ENCODE results near the gene SLC4A8.
"Not testable (repeated sequence)": the region's sequence is repeated elsewhere in the genome, so short reads cannot be mapped to it uniquely, and the experiment has no call there.

Gene SLC4A8

DNA sequence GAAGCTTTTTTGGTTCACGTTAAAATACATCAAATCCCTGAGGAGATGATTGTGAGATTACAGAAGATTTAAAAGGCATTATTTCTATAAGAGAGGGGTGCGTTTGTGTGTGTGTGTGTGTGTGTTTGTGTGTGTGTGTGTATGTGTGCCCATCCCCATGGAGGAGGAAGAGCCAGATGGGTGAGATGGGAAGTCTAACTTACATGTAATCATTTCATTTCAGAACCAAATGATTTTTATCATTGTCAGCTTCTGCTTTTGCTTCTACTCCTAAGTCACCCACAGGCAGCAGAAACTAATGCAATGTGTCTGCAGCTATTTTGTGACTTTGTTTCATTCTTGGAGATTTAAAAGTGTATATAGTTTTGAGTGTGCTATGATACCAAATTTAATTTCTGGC is 68.7 kb downstream of the SLC4A8 start:
- H3K27ac ChIP-seq (ENCODE audit: low read length), result no peak overlapping the region
- no peaks in the 10 kb centered on the region for H3K27me3 ChIP-seq (ENCODE audit: low read depth, low read length)
- no peak overlapping the region for H3K4me3 ChIP-seq (ENCODE audit: low read depth in 1 of 2, low read length in 2 of 2)
- no peaks in the 10 kb centered on the region for H3K9me3 ChIP-seq (ENCODE audit: control insufficient read depth in 1 of 2, low read length in 2 of 2)
- no peaks in the 10 kb centered on the region for H3K4me1 ChIP-seq (ENCODE audit: control insufficient read depth in 1 of 2, insufficient read depth in 2 of 2, low read length in 2 of 2)
- no peaks in the 10 kb centered on the region for H3K36me3 ChIP-seq (ENCODE audit: control insufficient read depth in 1 of 2, insufficient read depth in 2 of 2, low read length in 2 of 2)

DNA sequence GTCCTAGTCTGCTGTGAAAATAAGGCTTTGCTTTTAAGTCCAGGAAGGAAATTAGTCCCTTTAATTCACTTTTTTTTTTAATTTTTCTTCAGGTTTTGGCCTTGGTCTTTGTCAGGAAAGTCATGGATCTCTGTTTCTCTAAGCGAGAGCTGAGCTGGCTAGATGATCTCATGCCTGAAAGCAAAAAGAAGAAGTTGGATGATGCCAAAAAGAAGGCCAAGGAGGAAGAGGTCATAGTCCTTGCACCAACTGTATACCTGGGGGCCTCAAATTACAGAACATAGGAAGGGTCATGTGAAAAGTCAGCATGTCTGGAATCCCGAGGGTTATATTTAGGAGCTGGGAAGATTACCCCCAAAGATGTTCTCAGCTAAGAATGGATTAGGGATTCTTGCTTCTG is 72.3 kb downstream of the SLC4A8 start:
- Histone ChIP-seq H3K9me3 (ENCODE audit: control insufficient read depth in 1 of 2, low read length in 2 of 2) (no peaks in the 10 kb centered on the region), H3K4me1 (ENCODE audit: control insufficient read depth in 1 of 2, insufficient read depth in 2 of 2, low read length in 2 of 2) (no peaks in the 10 kb centered on the region)

DNA sequence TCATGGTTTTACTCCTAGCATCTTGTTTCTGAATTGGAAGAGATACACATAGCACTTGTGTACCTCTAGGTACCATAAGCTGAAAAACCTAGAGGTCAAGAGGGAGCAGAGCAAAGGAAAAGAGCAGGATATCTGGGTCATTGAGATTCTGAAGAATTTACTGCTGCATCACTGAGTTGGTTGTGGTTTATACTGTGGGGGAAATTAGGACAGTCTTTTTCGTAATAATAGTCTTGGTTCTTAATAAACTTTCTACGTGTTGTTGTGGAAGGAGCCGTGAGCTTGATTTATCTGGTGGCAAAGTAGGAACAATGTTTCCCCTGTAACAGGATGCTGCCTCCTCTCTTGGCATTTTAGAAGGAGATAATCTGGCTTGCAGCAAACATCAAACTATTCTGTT is 80.2 kb downstream of the SLC4A8 start:
- no peaks in the 10 kb centered on the region for H3K9me3 ChIP-seq (ENCODE audit: control insufficient read depth in 1 of 2, low read length in 2 of 2)
- H3K27ac ChIP-seq (ENCODE audit: low read length), result no peak overlapping the region
- no peaks in the 10 kb centered on the region for H3K4me1 ChIP-seq (ENCODE audit: control insufficient read depth in 1 of 2, insufficient read depth in 2 of 2, low read length in 2 of 2)
- H3K36me3 ChIP-seq (ENCODE audit: control insufficient read depth in 1 of 2, insufficient read depth in 2 of 2, low read length in 2 of 2), result no peaks in the 10 kb centered on the region
- no peaks in the 10 kb centered on the region for H3K27me3 ChIP-seq (ENCODE audit: low read depth, low read length)
- H3K4me3 ChIP-seq (ENCODE audit: low read depth in 1 of 2, low read length in 2 of 2), result no peak overlapping the region

More for the DNA sequence above, 72.3 kb downstream of the SLC4A8 start:
- no peaks in the 10 kb centered on the region for H3K27me3 ChIP-seq (ENCODE audit: low read depth, low read length)
- H3K36me3 ChIP-seq (ENCODE audit: control insufficient read depth in 1 of 2, insufficient read depth in 2 of 2, low read length in 2 of 2), result no peaks in the 10 kb centered on the region
- no peak overlapping the region for H3K4me3 ChIP-seq (ENCODE audit: low read depth in 1 of 2, low read length in 2 of 2)
- H3K27ac ChIP-seq (ENCODE audit: low read length), result no peak overlapping the region

DNA sequence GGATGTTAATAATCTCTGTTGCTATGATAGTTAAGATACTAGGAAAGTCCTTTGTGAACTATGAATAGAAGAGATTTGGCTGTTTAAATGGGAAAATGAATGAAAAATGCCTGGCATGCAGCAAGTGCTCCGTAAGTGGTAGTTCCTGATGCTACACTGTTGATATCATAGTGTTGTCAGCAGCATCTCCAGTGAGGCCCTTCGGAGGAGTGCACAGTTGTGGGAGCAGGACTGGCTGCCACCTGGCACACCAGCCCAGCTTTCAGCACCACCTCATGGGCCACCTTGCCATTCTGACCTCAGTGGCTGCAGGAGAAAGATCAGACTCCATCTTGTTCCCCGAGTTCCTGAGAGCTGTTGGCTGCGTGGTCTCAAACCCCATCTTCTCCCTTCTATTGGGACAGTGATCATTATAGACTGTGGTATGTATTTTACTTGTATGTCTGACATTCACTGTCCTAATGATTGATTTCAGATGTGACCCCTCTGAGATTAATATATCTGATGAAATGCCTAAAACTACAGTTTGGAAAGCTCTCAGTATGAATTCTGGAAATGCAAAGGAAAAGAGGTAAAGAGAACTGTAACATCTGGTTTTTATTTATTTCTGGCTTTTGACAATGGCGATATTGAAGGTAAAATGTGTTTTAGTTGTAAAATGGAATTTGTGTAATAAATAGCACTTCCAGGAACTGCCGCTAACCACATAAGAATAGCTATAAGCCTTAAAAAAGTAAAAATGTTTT is 80.9 kb downstream of the SLC4A8 start:
- no peak overlapping the region for H3K27ac ChIP-seq (ENCODE audit: low read length)
- no peaks in the 10 kb centered on the region for H3K4me1 ChIP-seq (ENCODE audit: control insufficient read depth in 1 of 2, insufficient read depth in 2 of 2, low read length in 2 of 2)
- H3K36me3 ChIP-seq (ENCODE audit: control insufficient read depth in 1 of 2, insufficient read depth in 2 of 2, low read length in 2 of 2), result no peaks in the 10 kb centered on the region
- no peaks in the 10 kb centered on the region for H3K27me3 ChIP-seq (ENCODE audit: low read depth, low read length)
- H3K9me3 ChIP-seq (ENCODE audit: control insufficient read depth in 1 of 2, low read length in 2 of 2), result no peaks in the 10 kb centered on the region
- no peak overlapping the region for H3K4me3 ChIP-seq (ENCODE audit: low read depth in 1 of 2, low read length in 2 of 2)

DNA sequence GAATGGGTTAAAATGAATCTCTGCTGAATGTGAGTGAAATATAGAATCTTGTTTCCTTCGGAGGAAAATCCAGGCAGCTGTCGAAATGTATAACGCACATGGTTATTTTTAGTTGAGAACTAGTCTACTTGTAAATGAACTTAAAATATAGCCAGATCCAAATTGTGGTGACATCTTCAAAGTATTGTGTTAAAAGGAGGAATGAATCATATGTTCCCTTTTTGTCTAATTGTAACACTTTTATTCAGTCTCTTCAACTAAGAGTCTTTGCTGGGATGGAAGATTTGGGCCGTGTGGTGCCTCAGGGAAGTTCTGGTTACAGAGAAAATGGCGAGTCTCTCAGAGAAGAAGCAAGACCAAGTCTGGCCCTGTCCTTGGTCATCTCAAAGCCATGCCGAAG is 82.5 kb downstream of the SLC4A8 start:
- Histone ChIP-seq H3K27ac (ENCODE audit: low read length) (no peak overlapping the region), H3K9me3 (ENCODE audit: control insufficient read depth in 1 of 2, low read length in 2 of 2) (no peaks in the 10 kb centered on the region), H3K4me1 (ENCODE audit: control insufficient read depth in 1 of 2, insufficient read depth in 2 of 2, low read length in 2 of 2) (no peaks in the 10 kb centered on the region), H3K36me3 (ENCODE audit: control insufficient read depth in 1 of 2, insufficient read depth in 2 of 2, low read length in 2 of 2) (no peaks in the 10 kb centered on the region), H3K4me3 (ENCODE audit: low read depth in 1 of 2, low read length in 2 of 2) (no peak overlapping the region), H3K27me3 (ENCODE audit: low read depth, low read length) (no peaks in the 10 kb centered on the region)

DNA sequence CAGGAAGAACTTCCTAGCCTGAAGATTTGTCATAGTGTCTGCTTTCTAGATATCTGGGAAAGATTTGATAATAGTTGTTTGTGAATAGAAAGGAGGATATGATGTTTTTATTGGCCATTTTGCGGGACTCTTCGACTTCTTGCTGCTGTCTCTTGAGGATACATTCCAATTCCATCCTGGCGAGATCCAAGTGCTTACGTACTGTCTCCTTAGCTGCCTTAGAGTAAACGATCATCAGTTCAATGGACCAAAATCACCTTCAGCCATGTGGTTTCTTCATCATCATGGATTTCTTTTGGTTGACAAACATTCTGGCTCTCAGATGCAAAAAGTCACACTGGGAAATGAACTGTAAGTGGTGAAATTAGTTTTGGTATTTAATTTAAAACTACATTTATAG is 83.7 kb downstream of the SLC4A8 start:
- no peaks in the 10 kb centered on the region for H3K36me3 ChIP-seq (ENCODE audit: control insufficient read depth in 1 of 2, insufficient read depth in 2 of 2, low read length in 2 of 2)
- H3K27ac ChIP-seq (ENCODE audit: low read length), result no peak overlapping the region
- H3K4me1 ChIP-seq (ENCODE audit: control insufficient read depth in 1 of 2, insufficient read depth in 2 of 2, low read length in 2 of 2), result no peaks in the 10 kb centered on the region
- H3K9me3 ChIP-seq (ENCODE audit: control insufficient read depth in 1 of 2, low read length in 2 of 2), result no peaks in the 10 kb centered on the region
- H3K4me3 ChIP-seq (ENCODE audit: low read depth in 1 of 2, low read length in 2 of 2), result no peak overlapping the region
- H3K27me3 ChIP-seq (ENCODE audit: low read depth, low read length), result no peaks in the 10 kb centered on the region

DNA sequence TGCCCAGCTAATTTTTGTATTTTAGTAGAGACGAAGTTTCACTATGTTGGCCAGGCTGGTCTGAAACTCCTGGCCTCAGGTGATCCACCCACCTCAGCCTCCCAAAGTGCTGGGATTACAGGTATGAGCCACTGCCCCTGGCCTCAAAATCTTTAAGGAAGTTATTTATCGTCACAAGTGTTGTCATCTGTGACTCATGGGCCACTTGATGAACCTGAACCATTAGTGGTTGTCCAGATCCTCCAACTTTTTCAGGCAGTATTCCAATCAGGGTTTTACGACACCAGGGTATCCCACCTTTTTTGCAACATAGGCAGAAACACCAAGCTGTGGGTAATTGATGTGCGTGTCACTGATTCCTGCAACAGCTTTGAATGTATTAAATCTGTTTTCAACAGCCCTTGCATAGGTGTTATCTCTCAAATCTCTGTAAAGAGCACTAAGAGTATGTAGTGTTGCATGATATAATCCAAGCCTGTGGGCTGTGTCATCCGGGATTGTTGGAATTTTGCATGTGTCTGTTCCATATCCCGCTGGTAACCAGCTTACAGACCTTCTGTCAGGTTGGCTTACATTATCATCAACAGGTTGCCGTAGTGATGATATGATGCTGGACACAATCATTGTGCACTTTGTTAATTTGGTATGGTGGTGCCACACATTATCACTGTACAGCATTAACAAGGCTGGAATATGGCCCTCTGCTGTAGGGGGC is 87.1 kb downstream of the SLC4A8 start:
- Histone ChIP-seq H3K4me1 (ENCODE audit: control insufficient read depth in 1 of 2, insufficient read depth in 2 of 2, low read length in 2 of 2) (no peaks in the 10 kb centered on the region), H3K4me3 (ENCODE audit: low read depth in 1 of 2, low read length in 2 of 2) (no peak overlapping the region), H3K27ac (ENCODE audit: low read length) (no peak overlapping the region), H3K36me3 (ENCODE audit: control insufficient read depth in 1 of 2, insufficient read depth in 2 of 2, low read length in 2 of 2) (no peaks in the 10 kb centered on the region), H3K27me3 (ENCODE audit: low read depth, low read length) (no peaks in the 10 kb centered on the region), H3K9me3 (ENCODE audit: control insufficient read depth in 1 of 2, low read length in 2 of 2) (no peaks in the 10 kb centered on the region)

DNA sequence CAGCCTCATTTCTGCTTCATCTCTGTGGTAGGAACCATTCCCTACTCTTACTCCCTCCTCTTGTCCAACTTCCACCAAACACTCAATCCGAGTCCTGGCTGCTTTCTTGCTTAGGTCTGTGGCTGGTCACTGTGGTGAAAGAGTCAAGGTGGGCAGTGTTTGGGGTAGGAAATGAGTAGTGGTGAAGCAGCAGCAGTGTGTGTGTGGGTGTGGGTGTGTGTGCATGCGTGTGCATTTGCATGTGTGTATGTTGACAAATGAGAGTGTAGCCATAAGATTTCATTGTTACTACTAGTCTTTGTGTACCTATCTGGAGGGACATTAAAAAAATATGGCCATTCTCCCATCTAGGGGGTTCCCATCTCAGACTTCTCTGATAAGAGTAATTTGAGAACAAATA is 87.8 kb downstream of the SLC4A8 start:
- Histone ChIP-seq H3K36me3 (ENCODE audit: control insufficient read depth in 1 of 2, insufficient read depth in 2 of 2, low read length in 2 of 2) (no peaks in the 10 kb centered on the region), H3K27ac (ENCODE audit: low read length) (no peak overlapping the region), H3K4me3 (ENCODE audit: low read depth in 1 of 2, low read length in 2 of 2) (no peak overlapping the region), H3K9me3 (ENCODE audit: control insufficient read depth in 1 of 2, low read length in 2 of 2) (no peaks in the 10 kb centered on the region), H3K27me3 (ENCODE audit: low read depth, low read length) (no peaks in the 10 kb centered on the region), H3K4me1 (ENCODE audit: control insufficient read depth in 1 of 2, insufficient read depth in 2 of 2, low read length in 2 of 2) (no peaks in the 10 kb centered on the region)

DNA sequence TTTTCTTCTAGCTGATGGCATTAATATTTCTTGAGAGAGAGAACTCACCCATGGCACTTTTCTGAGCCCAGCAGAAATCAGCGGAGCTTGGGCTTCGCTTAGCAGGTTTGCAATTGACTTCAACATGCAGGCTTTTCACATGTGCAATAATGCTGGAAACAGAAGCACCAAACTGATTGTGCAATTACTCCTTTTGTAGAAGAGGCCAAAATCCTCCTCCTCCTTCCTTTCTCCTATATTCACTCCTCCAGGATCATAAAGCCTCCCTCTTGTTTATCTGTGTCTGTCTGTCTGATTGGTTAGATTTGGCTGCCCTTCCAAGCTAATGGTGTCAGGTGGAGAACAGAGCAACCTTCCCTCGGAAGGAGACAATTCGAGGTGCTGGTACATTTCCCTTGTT is 90.4 kb downstream of the SLC4A8 start:
- not testable (repeated sequence) for H3K27me3 ChIP-seq (ENCODE audit: low read depth, low read length); H3K9me3 ChIP-seq (ENCODE audit: control insufficient read depth in 1 of 2, low read length in 2 of 2); H3K27ac ChIP-seq (ENCODE audit: low read length); H3K4me1 ChIP-seq (ENCODE audit: control insufficient read depth in 1 of 2, insufficient read depth in 2 of 2, low read length in 2 of 2); H3K36me3 ChIP-seq (ENCODE audit: control insufficient read depth in 1 of 2, insufficient read depth in 2 of 2, low read length in 2 of 2); H3K4me3 ChIP-seq (ENCODE audit: low read depth in 1 of 2, low read length in 2 of 2)

DNA sequence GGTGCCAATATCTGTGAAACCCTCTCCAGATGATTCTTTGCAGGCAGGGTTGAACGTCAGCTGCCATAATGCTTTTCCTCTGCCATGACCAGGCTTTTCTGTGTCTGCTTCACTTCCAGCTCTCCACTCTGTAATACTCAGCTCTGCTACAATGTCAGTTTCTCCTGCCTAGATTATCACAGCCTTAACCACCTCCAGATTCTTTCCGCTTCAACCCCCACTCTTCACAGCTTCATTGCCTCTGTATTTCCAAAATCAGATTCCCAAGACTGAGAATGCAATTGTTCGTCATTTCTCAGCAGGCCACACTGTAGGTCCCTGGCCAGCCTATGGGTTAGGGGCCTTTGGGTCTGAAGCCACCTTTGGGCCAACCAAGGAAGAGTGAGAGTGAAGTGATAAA is 92.7 kb downstream of the SLC4A8 start:
- Histone ChIP-seq H3K27me3 (ENCODE audit: low read depth, low read length) (no peaks in the 10 kb centered on the region), H3K4me3 (ENCODE audit: low read depth in 1 of 2, low read length in 2 of 2) (no peak overlapping the region), H3K9me3 (ENCODE audit: control insufficient read depth in 1 of 2, low read length in 2 of 2) (no peaks in the 10 kb centered on the region), H3K27ac (ENCODE audit: low read length) (no peak overlapping the region), H3K36me3 (ENCODE audit: control insufficient read depth in 1 of 2, insufficient read depth in 2 of 2, low read length in 2 of 2) (no peaks in the 10 kb centered on the region), H3K4me1 (ENCODE audit: control insufficient read depth in 1 of 2, insufficient read depth in 2 of 2, low read length in 2 of 2) (no peaks in the 10 kb centered on the region)

DNA sequence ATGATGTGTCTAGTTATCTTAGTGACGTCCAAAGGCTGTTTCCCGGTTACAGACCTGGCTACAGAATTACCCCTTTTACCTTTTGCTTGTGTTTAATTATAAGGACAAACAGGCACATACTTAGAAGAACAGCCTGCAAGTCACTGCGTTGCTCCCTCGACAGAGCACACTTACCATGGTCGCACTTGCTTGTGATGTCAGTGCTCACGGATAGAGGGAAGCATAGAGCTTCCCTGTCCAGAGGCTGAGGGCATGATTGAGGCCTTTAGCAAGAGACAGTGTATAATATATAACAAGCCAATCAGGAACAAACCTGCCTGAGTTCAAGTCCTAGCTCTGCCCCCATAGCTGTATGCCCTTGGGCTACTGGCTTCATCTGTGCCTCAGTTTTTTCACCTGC is 93.2 kb downstream of the SLC4A8 start:
- Histone ChIP-seq H3K9me3 (ENCODE audit: control insufficient read depth in 1 of 2, low read length in 2 of 2) (no peaks in the 10 kb centered on the region), H3K27me3 (ENCODE audit: low read depth, low read length) (no peaks in the 10 kb centered on the region), H3K4me3 (ENCODE audit: low read depth in 1 of 2, low read length in 2 of 2) (no peak overlapping the region), H3K4me1 (ENCODE audit: control insufficient read depth in 1 of 2, insufficient read depth in 2 of 2, low read length in 2 of 2) (no peaks in the 10 kb centered on the region), H3K27ac (ENCODE audit: low read length) (no peak overlapping the region), H3K36me3 (ENCODE audit: control insufficient read depth in 1 of 2, insufficient read depth in 2 of 2, low read length in 2 of 2) (no peaks in the 10 kb centered on the region)

DNA sequence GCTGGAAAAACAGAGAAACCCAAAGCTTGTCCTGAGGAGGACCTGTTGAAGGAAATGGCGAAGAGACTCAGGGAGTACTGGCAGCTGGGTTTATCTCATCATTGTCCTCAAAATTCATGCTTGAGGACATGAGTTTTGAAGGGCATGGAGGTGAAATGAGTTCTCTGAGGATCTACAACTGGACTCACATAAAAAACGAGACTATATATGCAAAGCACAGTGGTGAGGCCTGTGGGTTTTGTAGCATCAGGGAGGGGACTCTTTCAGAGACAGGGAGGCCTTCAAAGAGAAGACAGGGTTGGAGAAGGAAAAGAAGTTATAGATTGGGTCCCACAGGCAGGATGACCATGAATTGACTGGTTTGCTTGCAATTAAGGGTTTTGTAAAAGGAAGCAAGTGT is 95.1 kb downstream of the SLC4A8 start:
- Histone ChIP-seq H3K36me3 (ENCODE audit: control insufficient read depth in 1 of 2, insufficient read depth in 2 of 2, low read length in 2 of 2) (no peaks in the 10 kb centered on the region), H3K9me3 (ENCODE audit: control insufficient read depth in 1 of 2, low read length in 2 of 2) (no peaks in the 10 kb centered on the region), H3K27ac (ENCODE audit: low read length) (no peak overlapping the region), H3K4me1 (ENCODE audit: control insufficient read depth in 1 of 2, insufficient read depth in 2 of 2, low read length in 2 of 2) (no peaks in the 10 kb centered on the region), H3K4me3 (ENCODE audit: low read depth in 1 of 2, low read length in 2 of 2) (no peak overlapping the region), H3K27me3 (ENCODE audit: low read depth, low read length) (no peaks in the 10 kb centered on the region)

Data from muscle layer of duodenum (tissue), 2 donors.